ENCODE data around the gene HNRNPA1L2. TPM values are rescaled to one million over a fixed set of nuclear protein-coding genes. Genes with fewer than 3 reads are reported as not detected.

The HNRNPA1L2 gene
- total and polyA plus RNA-seq, 9 of the 15 experiments (the other 6 are each of a cell fraction or from before 2014, with no cell fraction given) = 3.7 to 10.8 (median 6.8) TPM

- H3K9me3 ChIP-seq (replicated peaks; ENCODE audit: control insufficient read depth, insufficient read depth, low read depth, low read length) = no peaks in the 10 kb centered on the region
- BruUV-seq (replicated peaks) = no TSS peak
- H2AFZ ChIP-seq (ENCODE audit: low read depth, low read length) = no peak overlapping the region
- DNase-seq (ENCODE audit: extremely low read depth in 1 of 4, low spot score in 3 of 4) (no peak), FAIRE-seq (no peak), ATAC-seq (no peak)
- no peak overlapping the region for H3K4me2 ChIP-seq (ENCODE audit: insufficient read depth, low read length)
- intact Hi-C loops (cut with micrococcal nuclease) (no loop called here), in situ Hi-C loops (cut with MboI) (no loop called here)
- no peaks in the 10 kb centered on the region for H3K4me1 ChIP-seq (replicated peaks in 1 of 2; ENCODE audit: control insufficient read depth in 2 of 2, insufficient read depth in 2 of 2, low read length in 2 of 2)
- H3K79me2 ChIP-seq (ENCODE audit: control insufficient read depth, insufficient read depth, low read length) = no peaks in the 10 kb centered on the region
- H3K9me1 ChIP-seq (ENCODE audit: control insufficient read depth, insufficient read depth, low read length) = no peaks in the 10 kb centered on the region
- ChIA-PET POLR2A (interaction anchor here (0.7 kb wide), 1 partner anchor 12 kb away, joined by 3 read pairs; no protein-coding TSS in a partner anchor), CTCF (ENCODE audit: low intra/inter-chr PET ratio) (no interaction called here)
- no peak overlapping the region for H3K9ac ChIP-seq (ENCODE audit: insufficient read depth in 1 of 2, low read depth in 2 of 2, low read length in 2 of 2)
- WGBS (ENCODE audit: insufficient coverage, low coverage, missing lambda C conversion rate) = 53% methylated on average over 3 of the region's 3 CpGs
- peaks cover 6% of the 10 kb centered on the region; the same call in 1 of the 3 replicates for H3K36me3 ChIP-seq (ENCODE audit: control insufficient read depth, insufficient read depth, low read length)
- H3K27ac ChIP-seq (ENCODE audit: extremely low read depth, low read depth, low read length) = no peak overlapping the region
- no peaks in the 10 kb centered on the region for H4K20me1 ChIP-seq (replicated peaks; ENCODE audit: control insufficient read depth, insufficient read depth, low read length)
- H3K4me3 ChIP-seq = no peak overlapping the region
- no peaks in the 10 kb centered on the region for H3K27me3 ChIP-seq (ENCODE audit: control insufficient read depth in 2 of 2, insufficient read depth in 2 of 2, low read length in 2 of 2)
- TF ChIP-seq SMAD2 (IDR thresholded peaks at IDR 0.05; ENCODE audit: low read depth, low read length) (no peak), ZNF140 (CRISPR knock-in tag; IDR thresholded peaks at IDR 0.05) (no peak), CBX1 (IDR thresholded peaks at IDR 0.05; ENCODE audit: low read depth) (no peak), CTBP1 (IDR thresholded peaks at IDR 0.05; ENCODE audit: borderline replicate concordance) (no peak), TCF3 (CRISPR knock-in tag; IDR thresholded peaks at IDR 0.05) (no peak), PBX2 (CRISPR knock-in tag; IDR thresholded peaks at IDR 0.05; ENCODE audit: low read depth) (no peak), PBX2 (tag; conservative IDR thresholded peaks at IDR 0.05; ENCODE audit: low read depth) (no peak), FOXA1 (IDR thresholded peaks at IDR 0.05; ENCODE audit: borderline replicate concordance) (no peak), ZNF655 (CRISPR knock-in tag; IDR thresholded peaks at IDR 0.05) (no peak), SUPT5H (IDR thresholded peaks at IDR 0.05) (no peak), NFXL1 (CRISPR knock-in tag; IDR thresholded peaks at IDR 0.05) (no peak), CXXC5 (CRISPR knock-in tag; IDR thresholded peaks at IDR 0.05) (no peak), ELF4 (CRISPR knock-in tag; IDR thresholded peaks at IDR 0.05) (no peak), SAP30 (IDR thresholded peaks at IDR 0.05; ENCODE audit: borderline replicate concordance, insufficient read depth, low read depth, low read length, poor library complexity, severe bottlenecking) (no peak), TEAD4 (IDR thresholded peaks at IDR 0.05; ENCODE audit: low read length) (no peak), TEAD4 (CRISPR knock-in tag; IDR thresholded peaks at IDR 0.05; ENCODE audit: borderline replicate concordance) (no peak), BMI1 (IDR thresholded peaks at IDR 0.05; ENCODE audit: low read length) (no peak)
These were observed 1.9 kb downstream of the HNRNPA1L2 start for GRCh38 chr13:52644108-52644507.
